ENCODE measurements around the gene EMD.
A peak's percentile ranks its signal among the peaks of the same experiment; 100 is the strongest.
"Not testable (repeated sequence)": the region's sequence is repeated elsewhere in the genome, so short reads cannot be mapped to it uniquely, and the experiment has no call there.

The EMD gene

DNA sequence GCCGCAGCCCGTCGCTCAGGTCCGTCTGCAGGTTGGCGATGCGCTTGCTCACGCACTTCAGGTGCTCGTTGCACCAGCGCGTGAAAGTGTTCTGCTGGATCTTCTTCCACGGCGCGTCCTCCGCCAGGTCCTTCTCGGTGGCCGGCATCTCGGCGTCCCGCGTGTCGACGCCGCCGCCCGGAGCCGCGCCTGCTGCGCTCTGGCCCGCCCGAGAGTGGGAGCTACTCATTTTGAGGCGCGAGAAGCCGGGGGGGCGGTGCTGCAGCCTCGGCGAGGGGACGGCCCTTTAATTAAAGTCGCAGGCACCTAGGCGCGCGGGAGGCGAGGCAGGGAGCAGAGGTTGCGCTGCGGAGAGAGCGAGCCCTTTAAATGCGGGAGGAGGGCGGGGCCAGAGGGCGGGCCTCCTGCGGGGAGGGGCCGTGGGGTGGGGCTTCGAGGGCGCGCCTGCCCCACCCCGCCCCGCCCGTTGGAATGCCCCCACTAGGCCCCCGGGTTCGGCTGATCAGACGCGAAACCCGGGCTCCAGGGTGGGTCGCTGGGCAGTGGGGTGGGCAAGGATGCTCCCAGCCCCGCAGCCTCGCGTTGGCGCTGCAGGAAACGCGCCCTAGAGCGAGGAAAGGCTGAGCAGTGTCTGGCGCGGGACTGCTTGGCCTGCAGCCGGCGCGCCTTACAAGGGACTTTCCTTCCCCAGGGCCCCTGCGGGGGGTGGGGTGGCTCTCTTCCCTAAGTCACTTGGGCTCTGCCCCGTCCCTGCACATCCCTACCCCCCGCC is 7.9 kb upstream of the EMD start:
- DNase-seq (ENCODE audit: low spot score), result peak; percentile 94

DNA sequence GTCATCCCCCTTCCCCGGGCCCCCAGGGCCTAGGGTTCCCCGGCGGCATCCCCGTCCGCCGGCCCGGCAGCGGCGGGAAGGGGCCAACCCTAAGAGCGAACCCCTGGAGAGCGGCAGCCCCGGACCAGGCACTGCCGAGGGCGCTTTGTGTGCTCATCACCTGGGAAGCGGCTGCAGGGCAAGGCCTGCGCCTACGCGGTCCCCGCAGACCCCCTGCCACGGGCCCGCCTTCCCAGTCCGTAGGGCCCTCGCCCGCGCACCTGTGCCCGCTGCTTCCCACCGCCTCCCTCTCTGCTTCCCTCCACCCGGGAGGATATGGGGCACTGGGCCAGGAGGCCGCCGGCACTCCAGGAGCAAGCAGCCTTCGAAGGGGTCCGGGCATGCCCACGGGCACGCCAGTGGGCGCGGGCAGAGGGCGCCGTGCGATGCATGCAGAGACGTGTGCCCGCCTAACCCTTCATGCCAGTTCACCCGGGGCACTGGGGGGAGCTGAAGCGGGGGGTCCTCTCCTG is 7.2 kb upstream of the EMD start:
- DNase-seq (ENCODE audit: low spot score), result no peak

DNA sequence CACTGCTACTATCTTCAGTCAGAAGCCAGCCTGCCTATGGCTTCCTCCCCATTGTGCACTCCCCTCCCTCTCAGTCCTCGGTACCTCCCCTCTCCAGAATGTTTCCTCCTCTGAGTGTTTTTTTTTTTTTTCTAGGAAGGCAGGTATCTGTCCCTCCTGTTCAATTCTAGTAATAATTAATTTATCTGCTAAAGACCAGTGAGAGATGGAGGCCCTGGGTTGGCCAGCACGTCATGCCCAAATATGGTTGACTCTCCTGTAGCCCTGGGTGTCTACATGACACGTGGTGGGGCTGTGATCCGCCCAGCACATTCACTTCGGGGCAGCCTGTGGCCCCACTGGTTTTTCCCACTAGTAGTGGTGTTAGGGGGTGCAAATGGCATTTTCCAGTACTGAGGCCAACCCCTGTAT is 6.5 kb upstream of the EMD start:
- peak; percentile 52 for DNase-seq (ENCODE audit: low spot score)

DNA sequence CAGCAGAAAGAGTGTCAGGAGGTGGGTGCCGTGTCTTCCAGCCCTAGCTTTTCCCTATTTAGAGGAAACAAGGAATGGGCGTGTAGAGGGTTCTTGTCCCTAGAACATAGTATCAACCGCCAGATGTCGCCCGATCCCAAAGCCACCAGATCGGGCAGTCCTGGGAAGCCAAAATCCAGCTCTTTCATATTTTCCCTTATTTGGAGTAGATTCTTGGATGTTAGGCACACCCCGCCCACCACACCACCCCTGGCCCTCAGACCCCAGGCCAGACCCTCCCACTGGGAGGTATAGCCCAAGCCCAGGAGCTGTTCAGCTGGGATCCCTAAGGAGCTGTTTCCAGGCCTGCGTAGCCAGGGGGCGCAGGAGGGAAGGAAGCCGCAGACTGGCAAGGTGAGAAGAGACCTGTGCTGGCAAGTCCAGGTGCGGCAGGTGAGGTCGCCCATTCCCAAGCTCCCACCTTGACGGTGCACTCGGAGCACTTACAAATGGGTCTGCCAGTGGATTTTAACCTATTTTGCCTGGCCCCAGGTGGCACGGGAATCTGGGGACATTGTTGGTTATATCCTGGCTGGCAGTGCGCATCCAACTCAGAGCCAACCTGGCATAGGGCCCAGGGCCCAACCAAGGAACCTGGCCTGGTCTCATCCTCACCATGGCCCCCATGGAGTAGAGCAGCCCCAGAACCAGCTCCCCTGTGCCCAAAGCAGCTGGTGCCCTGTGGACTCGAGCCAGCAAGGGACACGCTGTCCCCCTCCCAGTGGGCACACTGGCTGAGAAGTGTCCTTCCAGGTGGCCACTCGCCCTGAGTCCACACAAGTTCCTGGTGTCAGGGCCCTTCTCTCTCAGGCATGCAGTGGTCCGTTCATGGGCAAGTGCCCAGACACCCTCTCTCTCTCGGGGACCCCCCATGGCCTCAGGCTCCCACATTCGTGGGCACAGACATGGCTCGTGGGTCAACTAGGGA is 5.5 kb upstream of the EMD start:
- peak; percentile 80 for DNase-seq (ENCODE audit: low spot score)

DNA sequence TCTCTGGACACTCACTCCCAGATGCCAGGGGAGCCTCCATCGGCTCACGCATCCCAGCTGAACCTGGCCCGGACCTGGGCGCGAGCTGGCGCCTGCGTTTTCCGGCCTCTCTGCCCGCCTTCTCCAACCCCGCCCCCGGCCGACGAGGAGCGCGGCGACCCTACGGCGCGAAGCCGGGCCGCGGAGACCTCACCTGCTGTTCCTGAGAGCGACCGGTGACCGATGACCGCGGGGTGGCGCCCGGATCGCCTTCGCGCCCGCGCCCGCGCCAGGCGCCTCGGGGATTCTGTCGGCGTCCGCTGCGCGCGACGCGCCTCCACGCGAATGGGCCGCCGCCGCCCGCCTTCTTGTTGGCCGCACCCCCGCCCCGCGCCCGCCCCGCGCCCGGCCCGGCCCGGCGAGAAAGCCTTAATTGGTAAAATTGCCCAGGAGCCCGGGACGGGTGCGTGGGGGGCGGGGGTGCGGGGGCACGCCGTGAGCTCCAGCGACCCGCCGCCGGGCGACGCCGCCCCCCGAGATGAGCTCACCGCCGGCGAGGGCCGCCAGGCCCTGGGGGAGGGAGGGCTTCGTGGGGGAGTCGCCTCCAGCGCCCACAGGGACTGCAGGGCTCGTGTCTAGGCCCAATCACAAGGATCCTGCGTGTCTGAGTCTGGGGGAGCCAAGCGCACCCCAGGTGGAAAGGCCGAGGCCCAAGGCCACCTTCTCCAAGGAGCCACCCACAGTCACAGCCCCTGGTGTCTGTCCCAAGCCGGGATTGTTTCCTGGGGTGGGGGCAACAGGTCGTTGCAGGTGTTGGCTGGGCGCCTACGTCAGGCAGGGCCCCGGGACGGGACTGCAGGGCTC is 4.6 kb upstream of the EMD start, which contains the start of gene FLNA:
FLNA (minus strand) TSS at position 322 of the 843 bp plus-strand sequence. CDS start 3,389 bp downstream, outside the sequence.
- peak; percentile 56 for DNase-seq (ENCODE audit: low spot score)

GRCh38 chrX:154375156-154375504 is 4.0 kb upstream of the EMD start:
- no peak for DNase-seq (ENCODE audit: low spot score)

DNA sequence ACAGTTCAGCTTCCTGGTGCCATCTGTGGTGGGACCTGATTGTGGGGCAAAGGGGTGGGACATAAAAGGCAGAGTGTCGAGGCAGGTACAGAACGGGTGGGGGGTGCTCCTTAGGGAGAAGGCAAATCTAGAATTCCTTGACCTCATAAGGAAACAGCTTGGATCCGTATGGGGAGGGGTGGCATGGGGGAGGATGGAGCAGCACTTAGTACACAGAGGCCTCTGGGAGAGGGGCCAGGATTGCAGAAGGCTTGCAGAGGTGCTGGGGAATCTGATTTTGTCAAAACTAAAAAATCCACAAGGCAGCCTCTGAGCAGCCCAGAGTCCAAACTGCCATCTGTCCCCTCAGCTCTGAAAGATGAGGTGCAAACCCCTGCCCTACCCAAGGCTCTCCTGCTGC is 2.3 kb upstream of the EMD start:
- DNase-seq (ENCODE audit: low spot score), result no peak

DNA sequence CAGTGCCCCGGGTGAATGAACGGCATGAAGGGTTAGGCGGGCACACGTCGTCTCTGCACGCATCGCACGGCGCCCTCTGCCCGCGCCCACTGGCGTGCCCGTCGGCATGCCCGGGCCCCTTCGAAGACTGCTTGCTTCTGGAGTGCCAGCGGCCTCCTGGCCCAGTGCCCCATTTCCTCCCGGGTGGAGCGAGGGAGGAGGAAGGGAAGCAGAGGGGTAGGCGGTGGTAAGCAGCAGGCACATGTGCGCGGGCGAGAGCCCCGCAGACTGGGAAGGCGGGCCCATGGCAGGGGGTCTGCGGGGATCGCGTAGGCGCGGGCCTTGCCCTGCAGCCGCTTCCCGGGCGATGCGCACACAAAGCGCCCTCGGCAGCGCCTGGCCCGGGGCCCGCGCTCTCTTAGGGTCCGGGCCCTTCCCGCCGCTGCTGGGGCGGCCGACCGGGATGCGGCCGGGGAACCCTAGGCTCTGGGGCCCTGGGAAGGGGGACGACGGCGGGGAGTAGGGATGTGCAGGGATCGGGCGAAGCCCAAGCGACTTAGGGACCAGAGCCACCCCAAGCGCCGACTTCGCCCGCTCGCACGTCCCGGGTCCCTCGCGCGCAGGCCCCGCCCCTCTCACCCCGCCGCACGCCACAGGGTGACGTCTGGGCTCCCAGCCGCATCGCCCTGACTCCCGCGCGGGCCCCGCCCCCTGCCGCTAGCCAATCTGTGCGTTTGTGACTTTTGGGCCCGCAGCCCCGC is 866 bp upstream of the EMD start:
- DNase-seq (ENCODE audit: low spot score), result no peak

DNA sequence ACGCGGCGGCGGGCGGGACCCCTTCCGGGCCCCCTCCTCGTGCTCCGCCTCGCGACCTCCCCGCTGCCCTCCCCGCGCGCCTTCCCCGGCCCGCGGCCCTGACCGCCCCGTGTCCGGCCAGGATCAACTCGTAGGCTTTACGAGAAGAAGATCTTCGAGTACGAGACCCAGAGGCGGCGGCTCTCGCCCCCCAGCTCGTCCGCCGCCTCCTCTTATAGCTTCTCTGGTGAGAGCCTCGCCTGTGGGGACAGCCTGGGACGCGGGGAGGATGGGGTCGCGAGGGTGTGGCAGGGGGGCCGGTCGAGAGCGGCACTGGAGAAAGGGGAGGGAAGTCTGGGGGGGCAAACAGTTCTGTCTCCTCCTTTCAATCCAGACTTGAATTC is 465 bp downstream of the EMD start:
- DNase-seq (ENCODE audit: low spot score), result no peak

DNA sequence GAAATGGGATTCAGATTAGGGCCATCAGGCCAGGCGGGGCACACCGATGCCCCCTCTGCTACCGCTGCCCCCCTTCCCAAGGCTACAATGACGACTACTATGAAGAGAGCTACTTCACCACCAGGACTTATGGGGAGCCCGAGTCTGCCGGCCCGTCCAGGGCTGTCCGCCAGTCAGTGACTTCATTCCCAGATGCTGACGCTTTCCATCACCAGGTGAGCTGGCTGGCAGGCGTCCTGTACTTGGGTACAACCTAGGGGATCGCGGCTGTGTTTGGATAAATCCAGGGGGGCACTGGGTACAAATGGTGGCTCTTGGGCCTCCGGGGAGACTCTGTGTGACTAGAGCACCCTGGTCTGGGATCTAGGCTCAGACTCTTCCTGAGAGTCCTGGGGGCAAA is 1.1 kb downstream of the EMD start:
- DNase-seq (ENCODE audit: low spot score), result no peak

DNA sequence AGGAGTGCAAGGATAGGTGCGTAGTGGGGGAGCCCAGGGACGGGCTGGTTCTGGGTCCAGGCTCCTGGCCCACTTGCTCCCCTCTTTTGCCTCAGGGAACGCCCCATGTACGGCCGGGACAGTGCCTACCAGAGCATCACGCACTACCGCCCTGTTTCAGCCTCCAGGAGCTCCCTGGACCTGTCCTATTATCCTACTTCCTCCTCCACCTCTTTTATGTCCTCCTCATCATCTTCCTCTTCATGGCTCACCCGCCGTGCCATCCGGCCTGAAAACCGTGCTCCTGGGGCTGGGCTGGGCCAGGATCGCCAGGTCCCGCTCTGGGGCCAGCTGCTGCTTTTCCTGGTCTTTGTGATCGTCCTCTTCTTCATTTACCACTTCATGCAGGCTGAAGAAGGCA is 1.7 kb downstream of the EMD start:
- DNase-seq (ENCODE audit: low spot score), result no peak

- no peak for DNase-seq (ENCODE audit: low spot score)
Observed at GRCh38 chrX:154381271-154381670, 2.2 kb downstream of the EMD start.

GRCh38 chrX:154382483-154383069 is 3.5 kb downstream of the EMD start:
- DNase-seq (ENCODE audit: low spot score), result no peak

- no peak for DNase-seq (ENCODE audit: low spot score)
Observed at GRCh38 chrX:154383359-154384283, 4.5 kb downstream of the EMD start.

DNA sequence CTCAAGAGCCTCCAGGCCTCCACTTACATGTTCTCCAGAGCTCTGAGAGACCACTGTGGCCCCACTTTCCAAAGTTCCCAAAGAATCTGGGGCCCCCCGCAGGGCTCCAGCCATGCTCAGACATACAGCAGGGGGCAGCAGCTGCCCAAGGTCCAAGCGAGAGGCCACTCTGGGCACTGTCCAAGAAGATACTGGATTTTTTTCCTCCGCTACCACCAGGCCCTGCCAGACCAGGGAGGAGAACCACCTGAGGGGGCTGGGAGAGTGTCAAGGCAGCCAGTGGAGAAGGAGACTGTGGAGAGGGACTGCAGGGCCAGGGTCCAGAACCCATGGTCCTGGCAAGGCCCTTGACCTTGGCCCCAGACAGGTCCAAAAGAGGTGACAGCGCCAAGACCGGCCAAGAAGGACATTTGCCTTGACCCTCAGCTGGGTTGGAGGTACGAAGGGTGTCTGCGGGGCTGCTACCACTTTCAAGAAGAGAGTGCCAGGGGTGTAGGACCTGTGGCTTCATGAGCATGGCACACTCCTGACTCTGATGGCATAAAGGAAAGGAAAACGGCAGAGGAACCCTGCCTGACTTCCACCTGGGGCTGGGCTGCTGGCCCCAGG is 5.3 kb downstream of the EMD start:
- DNase-seq (ENCODE audit: low spot score), result no peak

DNA sequence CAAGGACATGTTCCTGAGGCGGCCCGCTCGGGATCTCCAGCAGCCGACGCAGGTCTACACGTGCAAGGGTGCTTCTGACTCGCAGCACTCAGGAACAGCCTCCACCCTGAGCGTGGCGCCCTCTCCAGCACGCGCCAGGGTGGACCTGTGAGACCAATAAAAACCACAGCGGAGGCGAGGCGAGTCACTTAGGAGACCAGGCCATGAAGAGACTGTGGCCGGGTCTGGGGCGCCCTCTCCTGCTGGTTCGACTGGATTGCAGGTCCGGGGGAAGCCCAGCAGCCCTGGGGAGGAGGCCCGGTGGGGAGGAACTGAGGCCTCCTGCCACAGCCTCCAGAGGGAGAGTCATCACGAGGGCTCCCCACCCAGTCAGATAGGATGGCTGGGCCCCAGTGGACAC is 9.0 kb downstream of the EMD start:
- not testable (repeated sequence) for DNase-seq (ENCODE audit: low spot score)

GRCh38 chrX:154388649-154389048 is 9.6 kb downstream of the EMD start:
- not testable (repeated sequence) for DNase-seq (ENCODE audit: low spot score)

DNA sequence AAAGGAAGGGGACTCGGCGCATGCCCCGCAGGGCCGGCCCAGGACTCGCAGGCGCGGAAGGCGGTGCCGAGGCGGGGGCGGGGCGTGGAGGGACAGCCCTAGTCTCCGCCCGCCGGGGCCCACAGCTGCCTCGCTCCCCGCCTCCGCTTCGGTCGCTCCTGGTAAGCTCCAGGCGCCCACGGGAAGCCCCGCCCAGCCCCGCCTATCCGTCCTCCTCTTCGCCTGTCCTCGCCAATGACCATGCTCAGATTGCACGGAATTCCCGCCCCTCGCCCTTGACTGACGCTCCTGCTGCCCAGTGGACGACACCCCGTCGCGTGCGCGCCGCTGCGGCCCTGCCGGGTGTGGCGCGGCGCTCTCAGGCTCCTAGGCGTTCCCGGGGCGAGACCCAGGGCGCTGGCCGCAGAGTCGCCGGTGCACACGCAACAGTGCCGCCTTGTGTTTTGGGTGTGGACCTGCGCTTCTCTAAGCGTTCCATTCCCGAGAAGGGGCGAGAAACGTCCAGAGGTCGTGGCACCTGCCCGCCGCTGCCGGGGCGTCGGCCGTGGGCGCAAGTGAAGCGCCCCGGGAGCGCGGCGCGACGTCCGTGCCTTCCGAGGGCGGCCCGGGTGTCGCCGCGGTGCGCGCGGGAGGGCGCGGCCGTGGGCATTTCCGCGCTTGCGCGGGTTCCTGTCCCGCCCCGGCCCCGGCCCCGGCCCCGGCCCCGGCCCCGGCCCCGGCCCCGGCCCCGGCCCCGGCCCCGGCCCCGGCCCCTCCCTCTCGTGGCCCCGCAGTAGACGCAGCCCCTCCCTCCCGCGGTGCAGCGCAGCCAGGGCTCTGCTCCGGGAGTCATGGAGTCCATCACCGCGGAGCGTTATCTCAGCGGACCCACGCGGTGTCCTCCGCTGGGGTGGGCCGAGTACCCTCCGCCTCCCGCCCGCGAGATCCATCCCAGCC is 11.0 kb downstream of the EMD start:
- DNase-seq (ENCODE audit: low spot score), result not testable (repeated sequence)
